ENCODE data around the gene PKDCC. TPM values are rescaled to one million over a fixed set of nuclear protein-coding genes. Genes with fewer than 3 reads are reported as not detected.

PKDCC gene
- total RNA-seq, 2 donors from 2014 or later: 25.7 to 93.9 TPM

DNA sequence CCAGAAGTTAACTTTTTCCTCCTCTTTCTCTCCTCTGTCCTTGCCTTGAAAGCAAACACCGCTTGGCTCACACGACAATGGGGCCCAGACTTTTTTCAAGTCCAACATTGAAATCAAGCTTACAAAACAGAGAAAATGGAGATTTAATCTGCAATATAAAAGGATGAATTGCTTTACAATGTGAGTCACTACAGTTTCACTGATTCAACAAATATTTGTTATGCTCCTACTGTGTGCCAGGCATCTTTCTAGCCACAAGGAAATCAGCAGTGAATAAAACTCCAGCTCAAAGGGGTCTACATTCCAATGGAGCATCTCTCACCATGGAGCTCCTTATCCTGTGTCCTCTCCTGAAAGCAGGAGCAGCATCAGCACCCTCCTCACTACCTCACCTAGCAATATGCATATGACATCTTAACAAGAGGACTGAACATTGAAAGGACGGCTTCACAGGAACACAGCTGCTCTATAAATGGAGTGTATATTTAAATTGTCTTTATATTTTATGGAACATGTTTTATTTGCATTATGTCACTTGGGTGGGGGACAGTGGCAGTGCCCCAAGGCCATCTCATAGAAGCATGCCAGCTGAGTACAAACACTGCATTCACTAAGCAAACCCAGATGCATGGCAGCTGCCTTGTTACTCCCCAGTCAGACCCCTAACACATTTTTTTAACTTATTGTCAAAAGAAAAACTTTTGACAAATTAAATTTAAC, 39.5 kb downstream of the PKDCC start:
- no peaks in the 10 kb centered on the region for H3K36me3 ChIP-seq (replicated peaks in 1 of 2; ENCODE audit: insufficient read depth in 1 of 2, low read depth in 2 of 2)
- no peak overlapping the region for H3K4me3 ChIP-seq
- no peak for ATAC-seq
- H3K9me3 ChIP-seq: no peaks in the 10 kb centered on the region
- peaks cover 18% of the 10 kb centered on the region for H3K4me1 ChIP-seq
- H3K27ac ChIP-seq: no peak overlapping the region
- TF ChIP-seq, protein P1, sequence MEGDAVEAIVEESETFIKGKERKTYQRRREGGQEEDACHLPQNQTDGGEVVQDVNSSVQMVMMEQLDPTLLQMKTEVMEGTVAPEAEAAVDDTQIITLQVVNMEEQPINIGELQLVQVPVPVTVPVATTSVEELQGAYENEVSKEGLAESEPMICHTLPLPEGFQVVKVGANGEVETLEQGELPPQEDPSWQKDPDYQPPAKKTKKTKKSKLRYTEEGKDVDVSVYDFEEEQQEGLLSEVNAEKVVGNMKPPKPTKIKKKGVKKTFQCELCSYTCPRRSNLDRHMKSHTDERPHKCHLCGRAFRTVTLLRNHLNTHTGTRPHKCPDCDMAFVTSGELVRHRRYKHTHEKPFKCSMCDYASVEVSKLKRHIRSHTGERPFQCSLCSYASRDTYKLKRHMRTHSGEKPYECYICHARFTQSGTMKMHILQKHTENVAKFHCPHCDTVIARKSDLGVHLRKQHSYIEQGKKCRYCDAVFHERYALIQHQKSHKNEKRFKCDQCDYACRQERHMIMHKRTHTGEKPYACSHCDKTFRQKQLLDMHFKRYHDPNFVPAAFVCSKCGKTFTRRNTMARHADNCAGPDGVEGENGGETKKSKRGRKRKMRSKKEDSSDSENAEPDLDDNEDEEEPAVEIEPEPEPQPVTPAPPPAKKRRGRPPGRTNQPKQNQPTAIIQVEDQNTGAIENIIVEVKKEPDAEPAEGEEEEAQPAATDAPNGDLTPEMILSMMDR (IDR thresholded peaks at IDR 0.05): no peak
- no peak for TF ChIP-seq POLR2A (IDR thresholded peaks at IDR 0.05)
- WGBS, 2 donors: 87 to 91% methylated on average over 3 of the region's 3 CpGs
- intact Hi-C loops (cut with DNase I): loop anchor here (2.0 kb wide), 1 partner anchor 218 kb away; no protein-coding TSS in a partner anchor
- H3K27me3 ChIP-seq: no peaks in the 10 kb centered on the region
- peak in 1 of 4 donors; percentile 28 for DNase-seq

DNA sequence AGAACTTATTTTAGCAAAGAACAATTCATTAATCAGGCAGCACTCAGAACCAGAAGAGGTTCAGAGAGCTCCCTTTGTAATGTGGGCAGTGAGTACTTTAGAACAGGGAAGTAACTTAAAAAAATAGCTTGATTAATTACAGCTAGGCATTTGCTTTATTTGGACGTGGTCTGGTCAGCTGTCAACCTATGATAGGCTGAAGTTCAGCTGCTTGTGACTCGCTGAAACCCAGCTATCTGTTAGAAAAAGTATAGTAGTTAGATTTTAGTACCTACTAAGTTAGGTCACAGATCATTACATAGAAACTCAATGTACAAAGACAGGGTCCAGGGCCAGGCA, 40.0 kb downstream of the PKDCC start:
- DNase-seq: peak in 1 of 4 donors; percentile 29
- peak overlapping the region in 2 of 4 donors; percentile 8 to 46 for H3K27ac ChIP-seq
- ATAC-seq: no peak
- intact Hi-C loops (cut with DNase I): loop anchor here (2.0 kb wide), 1 partner anchor 219 kb away; no protein-coding TSS in a partner anchor
- no peak for TF ChIP-seq POLR2A (IDR thresholded peaks at IDR 0.05)
- TF ChIP-seq, protein P1 (IDR thresholded peaks at IDR 0.05): no peak
- H3K36me3 ChIP-seq (replicated peaks in 1 of 2; ENCODE audit: insufficient read depth in 1 of 2, low read depth in 2 of 2): no peaks in the 10 kb centered on the region
- H3K4me3 ChIP-seq: no peak overlapping the region
- 17 to 23% methylated on average over 2 of the region's 2 CpGs for WGBS, 2 donors
- no peaks in the 10 kb centered on the region for H3K27me3 ChIP-seq
- no peaks in the 10 kb centered on the region for H3K9me3 ChIP-seq
- peaks cover 23% of the 10 kb centered on the region for H3K4me1 ChIP-seq

DNA sequence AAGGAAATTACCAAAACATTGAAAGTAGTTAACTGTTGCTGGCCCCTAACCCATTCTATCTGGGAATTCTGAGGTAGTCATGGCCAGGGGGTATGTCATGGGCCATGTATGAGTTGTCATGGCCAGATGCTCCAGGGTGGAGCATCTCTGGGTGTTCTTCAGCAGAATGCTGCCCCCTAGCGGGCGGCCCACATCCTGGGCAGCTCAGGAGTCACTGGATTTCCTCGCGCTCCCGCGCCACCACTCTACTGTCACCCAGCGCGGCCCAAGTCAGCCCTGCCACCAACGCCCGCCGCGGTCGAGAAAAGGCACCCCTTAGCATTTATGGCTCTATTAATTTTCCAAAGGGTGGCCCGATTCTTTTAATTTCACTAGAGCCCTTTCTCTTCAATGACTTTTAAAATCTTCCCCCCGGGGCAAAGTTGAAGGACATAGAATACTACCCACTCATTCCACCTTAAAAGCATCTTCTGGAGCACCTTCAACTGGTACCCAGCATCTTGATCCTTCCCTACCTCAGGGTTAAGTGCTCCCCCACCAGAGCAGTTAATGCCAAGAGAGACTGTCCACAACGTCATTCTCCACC, 41.6 kb downstream of the PKDCC start:
- Histone ChIP-seq H3K36me3 (replicated peaks in 1 of 2; ENCODE audit: insufficient read depth in 1 of 2, low read depth in 2 of 2) (no peaks in the 10 kb centered on the region), H3K4me1 (peaks cover 18% of the 10 kb centered on the region), H3K27me3 (no peaks in the 10 kb centered on the region), H3K9me3 (no peaks in the 10 kb centered on the region), H3K4me3 (no peak overlapping the region), H3K27ac (no peak overlapping the region)
- ATAC-seq: no peak
- no peak for TF ChIP-seq POLR2A (IDR thresholded peaks at IDR 0.05)
- TF ChIP-seq, protein P1 (IDR thresholded peaks at IDR 0.05): peak in 4 of 7 experiments; percentile 13 to 32 (median 22)
- peak in 3 of 4 donors; percentile 37 to 63 (median 48) for DNase-seq
- intact Hi-C loops (cut with DNase I): no loop called here
- 79% methylated on average over 16 of the region's 16 CpGs for WGBS, 2 donors

DNA sequence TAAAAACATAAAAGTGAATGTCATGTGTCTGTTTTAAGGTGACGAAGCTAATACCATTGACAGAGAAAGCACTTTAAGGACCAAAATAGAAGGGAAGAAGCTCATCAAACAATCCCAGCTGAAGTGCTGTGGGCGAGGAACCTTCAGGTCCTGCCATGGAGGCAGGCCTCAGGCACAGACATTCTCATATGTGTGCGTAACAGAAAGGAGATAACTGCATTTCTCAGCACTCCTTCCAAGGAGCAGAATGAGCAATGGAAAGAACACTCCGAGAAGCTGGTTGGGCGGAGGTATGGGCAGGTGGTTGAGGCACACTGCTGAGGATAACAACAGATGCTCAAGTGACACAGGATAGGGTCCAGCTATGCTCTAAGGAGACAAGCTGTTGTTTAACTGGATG, 42.4 kb downstream of the PKDCC start:
- 85 to 94% methylated on average over 5 of the region's 5 CpGs for WGBS, 2 donors
- ATAC-seq (no peak), DNase-seq (no peak)
- Histone ChIP-seq H3K27me3 (no peaks in the 10 kb centered on the region), H3K27ac (no peak overlapping the region), H3K4me3 (no peak overlapping the region), H3K9me3 (no peaks in the 10 kb centered on the region), H3K4me1 (peaks cover 18% of the 10 kb centered on the region), H3K36me3 (replicated peaks in 1 of 2; ENCODE audit: insufficient read depth in 1 of 2, low read depth in 2 of 2) (no peaks in the 10 kb centered on the region)
- intact Hi-C loops (cut with DNase I): loop anchor here (10.0 kb wide), 1 partner anchor 245 kb away; no protein-coding TSS in a partner anchor
- TF ChIP-seq, protein P1 (IDR thresholded peaks at IDR 0.05): no peak
- TF ChIP-seq POLR2A (IDR thresholded peaks at IDR 0.05): no peak

Measured in body of pancreas (tissue), 4 donors.